IPS DF 6.9 (cell line): ENCODE results near the gene COPRS.

Experiments used
- DNase-seq: peaks from one replicate; pipeline ENCODE4 v3.0.0-alpha.2; 2013; ENCODE audit warnings: low read depth, low spot score
- H3K27ac ChIP-seq: one replicate; pipeline ENCODE4 v1.5.1; 2013; ENCODE audit warnings: low read length, control low read depth
- H3K27me3 ChIP-seq: 2 replicates; pipeline ENCODE4 v1.6.1; 2013; ENCODE audit warnings: mild to moderate bottlenecking, low read length; ENCODE audit not compliant: control insufficient read depth, insufficient read depth
- H3K36me3 ChIP-seq: 2 replicates; pipeline ENCODE4 v1.6.1; 2013; ENCODE audit warnings: low read length; ENCODE audit not compliant: control insufficient read depth, insufficient read depth
- H3K4me1 ChIP-seq: 2 replicates; pipeline ENCODE4 v1.6.1; 2013; ENCODE audit warnings: low read length; ENCODE audit not compliant: control insufficient read depth, insufficient read depth
- H3K4me3 ChIP-seq: 2 replicates; pipeline ENCODE4 v1.5.1; 2013; ENCODE audit warnings: mild to moderate bottlenecking, low read length
- H3K9me3 ChIP-seq: 2 replicates; pipeline ENCODE4 v1.6.1; 2013; ENCODE audit warnings: low read length, inconsistent platforms; ENCODE audit not compliant: control insufficient read depth, insufficient read depth
- WGBS: extraction: QIAGEN DNeasy Blood & Tissue Kit; methylation state at CpG from one replicate; pipeline ENCODE4 v1.1.7; 2013; ENCODE audit warnings: mixed read lengths, missing lambda C conversion rate; ENCODE audit not compliant: insufficient read length, insufficient coverage; 5-methylcytosine and 5-hydroxymethylcytosine counted together

COPRS gene, protein sequence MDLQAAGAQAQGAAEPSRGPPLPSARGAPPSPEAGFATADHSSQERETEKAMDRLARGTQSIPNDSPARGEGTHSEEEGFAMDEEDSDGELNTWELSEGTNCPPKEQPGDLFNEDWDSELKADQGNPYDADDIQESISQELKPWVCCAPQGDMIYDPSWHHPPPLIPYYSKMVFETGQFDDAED

DNA sequence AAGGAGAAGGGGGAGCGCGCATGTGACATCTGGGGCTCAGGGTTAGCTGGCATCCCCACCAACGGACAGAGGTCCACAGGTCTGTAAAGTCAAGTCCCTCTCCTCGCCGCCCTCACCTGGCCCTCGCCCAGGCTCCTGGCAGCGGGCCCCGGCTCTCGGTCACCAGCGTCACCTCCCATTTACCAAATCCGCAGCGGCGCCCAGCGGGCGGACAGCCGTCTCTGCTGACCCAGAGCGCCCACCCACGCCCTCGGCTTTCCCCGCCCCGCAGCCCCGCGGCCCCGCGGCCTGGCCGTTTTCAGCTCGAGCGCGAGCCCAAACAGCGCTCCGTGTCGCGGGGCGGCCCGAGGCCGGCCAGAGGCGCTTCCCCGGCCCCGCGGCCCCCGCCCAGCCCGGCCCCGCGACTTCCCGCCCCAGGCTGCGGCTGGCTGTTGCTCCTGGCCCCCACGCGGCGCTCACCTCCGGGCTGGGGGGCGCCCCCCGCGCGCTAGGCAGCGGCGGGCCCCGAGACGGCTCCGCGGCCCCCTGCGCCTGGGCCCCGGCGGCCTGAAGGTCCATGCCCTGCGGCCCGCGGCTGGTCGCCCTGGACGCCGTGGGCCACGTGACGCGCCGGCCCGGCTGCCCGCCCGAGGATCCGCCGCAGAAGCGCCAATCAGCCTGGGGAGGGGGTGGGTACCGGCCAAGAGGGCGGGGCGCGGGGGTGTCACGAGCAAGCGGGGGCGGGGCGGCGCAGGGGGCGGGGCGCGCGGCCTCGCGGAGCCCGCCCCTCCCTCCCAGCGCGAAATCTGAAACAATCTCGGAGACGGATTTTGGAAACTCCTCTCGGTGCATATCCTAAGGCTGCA lies at the start of gene COPRS:
Gene COPRS (minus strand): TSS at position 603 of the 845 bp plus-strand sequence. CDS start 45 bp downstream, at position 558.
- DNase-seq, result peak; percentile 37
- Histone ChIP-seq H3K4me1 (no peaks in the 10 kb centered on the region), H3K27me3 (no peaks in the 10 kb centered on the region), H3K36me3 (peaks cover 6% of the 10 kb centered on the region; the same call in 1 of the 2 replicates), H3K4me3 (peak within 1 kb of the TSS; percentile 81), H3K27ac (no peak within 1 kb of the TSS), H3K9me3 (no peaks in the 10 kb centered on the region)
- WGBS, result no CpG with 5 or more reads among the region's 100 CpGs

DNA sequence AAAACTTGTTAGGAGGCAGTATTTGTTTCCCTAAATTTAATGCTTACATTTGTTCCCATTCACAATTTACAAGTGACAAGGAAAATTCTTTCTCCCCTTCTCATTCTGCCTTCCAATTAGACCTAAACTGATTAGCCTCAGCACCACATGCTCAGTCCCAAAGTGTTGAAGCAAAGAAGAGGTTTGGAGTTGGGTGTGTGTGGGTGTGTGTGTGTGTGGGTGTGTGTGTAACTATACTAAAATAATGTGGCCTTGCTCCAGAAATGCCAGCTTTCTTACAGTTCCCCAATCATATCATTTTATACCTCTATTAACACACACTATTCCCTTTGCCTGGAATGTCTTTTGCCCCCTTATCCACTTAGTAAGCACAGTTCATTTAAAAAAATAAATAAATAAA lies 49.3 kb upstream of the COPRS start:
- DNase-seq, result no peak
- Histone ChIP-seq H3K9me3 (no peaks in the 10 kb centered on the region), H3K27me3 (no peaks in the 10 kb centered on the region), H3K27ac (no peak overlapping the region), H3K4me1 (no peaks in the 10 kb centered on the region), H3K36me3 (no peaks in the 10 kb centered on the region), H3K4me3 (no peak overlapping the region)

DNA sequence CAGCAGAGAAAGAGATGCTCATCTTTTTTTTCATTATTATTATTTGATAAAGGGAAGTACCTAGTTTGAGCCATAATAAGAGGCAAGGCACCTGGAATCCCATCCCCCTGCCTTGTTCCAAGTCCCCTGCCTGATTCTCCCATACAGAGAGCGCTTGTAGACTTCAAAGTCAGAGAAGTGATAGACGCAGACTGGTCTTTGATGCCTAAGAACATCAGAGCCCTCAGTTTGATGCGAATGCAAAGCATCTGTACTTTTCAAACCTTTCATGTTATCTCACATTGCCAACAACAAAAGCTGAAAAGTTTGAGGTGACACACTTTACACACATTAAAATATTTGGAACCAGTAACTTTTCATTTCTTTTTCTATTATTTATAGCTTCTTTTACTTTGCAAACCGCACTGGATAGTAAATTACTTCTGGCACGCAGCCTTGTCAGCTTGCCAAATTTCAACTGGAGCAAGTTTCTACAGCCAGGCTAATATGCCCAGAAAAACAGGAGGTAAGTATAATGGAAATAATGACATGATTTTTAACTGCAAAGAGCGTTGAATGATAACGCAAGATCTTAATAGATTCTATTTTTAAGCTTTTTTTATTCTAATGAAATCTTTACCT lies 48.4 kb upstream of the COPRS start:
- Histone ChIP-seq H3K9me3 (no peaks in the 10 kb centered on the region), H3K4me3 (no peak overlapping the region), H3K36me3 (no peaks in the 10 kb centered on the region), H3K4me1 (no peaks in the 10 kb centered on the region), H3K27ac (no peak overlapping the region), H3K27me3 (no peaks in the 10 kb centered on the region)
- no CpG with 5 or more reads among the region's 7 CpGs for WGBS
- no peak for DNase-seq

DNA sequence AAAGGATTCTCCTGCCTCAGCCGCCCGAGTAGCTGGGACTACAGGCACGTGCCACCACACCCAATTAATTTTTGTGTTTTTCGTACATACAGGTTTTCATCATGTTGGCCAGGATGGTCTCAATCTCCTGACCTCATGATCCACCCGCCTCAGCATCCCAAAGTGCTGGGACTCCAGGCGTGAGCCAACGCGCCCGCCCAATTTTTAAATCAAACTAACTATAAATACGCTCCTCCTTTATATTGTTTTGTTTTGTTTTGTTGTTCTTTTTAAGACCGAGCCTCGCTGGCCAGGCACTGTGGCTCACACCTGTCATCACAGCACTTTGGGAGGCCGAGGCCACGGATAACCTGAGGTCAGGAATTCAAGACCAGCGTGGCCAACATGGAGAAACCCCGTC lies 44.4 kb upstream of the COPRS start:
- no peak for DNase-seq
- no peaks in the 10 kb centered on the region for H3K27me3 ChIP-seq

DNA sequence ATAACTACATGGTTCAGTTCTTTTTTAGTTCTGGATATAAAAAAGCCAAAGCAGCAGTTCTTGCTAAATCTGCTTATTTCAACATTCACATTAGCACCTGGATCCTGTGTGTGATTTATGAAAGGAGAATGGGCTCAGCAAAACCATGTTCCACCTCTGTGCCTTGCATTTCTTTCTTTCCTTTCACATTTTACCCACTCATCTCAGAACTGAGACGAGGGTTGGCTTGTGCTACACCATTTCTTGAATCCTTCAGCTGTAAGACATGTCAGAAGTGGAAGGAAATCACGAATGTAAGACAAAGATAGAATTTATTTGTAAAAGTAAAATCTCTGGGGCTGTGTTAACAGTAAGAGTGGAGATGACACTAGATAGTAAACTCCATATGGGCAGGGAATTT lies 43.6 kb upstream of the COPRS start:
- H3K4me1 ChIP-seq, result no peaks in the 10 kb centered on the region
- no peak for DNase-seq
- H3K4me3 ChIP-seq, result no peak overlapping the region
- H3K27ac ChIP-seq, result no peak overlapping the region
- H3K36me3 ChIP-seq, result peaks cover 5% of the 10 kb centered on the region; the same call in 1 of the 2 replicates
- H3K27me3 ChIP-seq, result no peaks in the 10 kb centered on the region
- no peaks in the 10 kb centered on the region for H3K9me3 ChIP-seq
- no CpG with 5 or more reads among the region's 2 CpGs for WGBS

More for the DNA sequence above, 44.4 kb upstream of the COPRS start:
- peaks cover 5% of the 10 kb centered on the region; the same call in 1 of the 2 replicates for H3K36me3 ChIP-seq
- no CpG with 5 or more reads among the region's 16 CpGs for WGBS
- H3K4me3 ChIP-seq, result no peak overlapping the region
- no peaks in the 10 kb centered on the region for H3K4me1 ChIP-seq
- no peaks in the 10 kb centered on the region for H3K9me3 ChIP-seq
- H3K27ac ChIP-seq, result no peak overlapping the region

DNA sequence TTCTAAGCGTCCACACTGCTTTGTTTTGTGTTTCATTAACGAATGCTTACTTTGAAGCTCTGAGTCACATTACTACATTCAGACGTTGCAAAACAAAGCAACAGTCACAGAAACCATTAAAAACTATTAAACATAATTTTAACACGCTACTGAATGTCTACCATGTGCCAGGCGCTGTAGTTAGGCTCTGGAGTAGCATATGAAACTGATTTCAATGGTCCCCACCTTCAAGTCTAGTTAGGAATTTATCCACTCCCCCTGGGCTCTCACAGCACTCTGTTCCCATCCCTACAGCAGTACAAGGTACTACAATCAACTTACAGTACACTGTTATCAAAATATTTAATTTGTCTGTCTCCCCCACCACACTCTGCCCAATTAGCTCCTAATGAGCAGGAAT lies 41.8 kb upstream of the COPRS start:
- Histone ChIP-seq H3K27ac (no peak overlapping the region), H3K27me3 (no peaks in the 10 kb centered on the region), H3K4me3 (peak overlapping the region; percentile 93), H3K36me3 (peaks cover 5% of the 10 kb centered on the region), H3K4me1 (no peaks in the 10 kb centered on the region), H3K9me3 (no peaks in the 10 kb centered on the region)
- no CpG with 5 or more reads among the region's 5 CpGs for WGBS
- DNase-seq, result no peak

DNA sequence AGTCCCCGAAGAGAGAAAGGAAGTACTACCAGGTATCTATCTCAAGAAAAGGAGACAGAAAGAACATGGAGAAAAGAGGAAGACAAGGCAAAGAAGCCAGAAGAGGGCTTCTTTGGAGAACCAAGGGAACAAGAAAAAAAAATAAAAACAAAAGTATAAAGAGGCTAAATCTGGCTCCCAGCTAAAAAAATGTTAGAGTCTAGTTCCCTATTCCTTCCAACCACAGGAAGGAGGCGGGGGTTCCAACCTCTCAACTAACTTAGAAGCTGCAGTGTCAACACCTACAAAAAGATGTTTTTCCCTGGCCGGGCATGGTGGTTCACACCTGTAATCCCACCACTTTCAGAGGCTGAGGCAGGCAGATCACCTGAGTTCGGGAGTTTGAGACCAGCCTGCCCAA lies 29.1 kb upstream of the COPRS start:
- peaks cover 18% of the 10 kb centered on the region; the same call in 1 of the 2 replicates for H3K36me3 ChIP-seq
- no peak for DNase-seq
- H3K27me3 ChIP-seq, result no peaks in the 10 kb centered on the region
- H3K4me3 ChIP-seq, result no peak overlapping the region
- no CpG with 5 or more reads among the region's 4 CpGs for WGBS
- H3K9me3 ChIP-seq, result no peaks in the 10 kb centered on the region
- H3K4me1 ChIP-seq, result no peaks in the 10 kb centered on the region
- H3K27ac ChIP-seq, result no peak overlapping the region

DNA sequence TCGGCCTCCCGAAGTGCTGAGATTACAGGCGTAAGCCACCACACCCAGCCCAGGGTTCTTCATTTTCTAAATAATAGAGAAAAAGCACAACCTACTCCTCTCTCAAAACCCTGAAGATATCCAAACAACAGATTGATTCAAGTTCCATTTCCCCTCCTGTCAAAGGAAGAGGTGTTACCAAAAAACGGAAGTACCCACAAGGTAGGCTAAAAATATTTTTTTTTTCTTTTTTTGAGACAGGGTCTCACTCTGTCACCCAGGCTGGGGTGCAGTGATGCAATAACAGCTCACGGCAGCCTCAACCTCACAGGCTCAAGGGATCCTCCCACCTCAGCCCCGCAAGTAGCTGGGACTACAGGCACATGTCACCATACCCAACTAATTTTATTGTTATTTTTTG lies 23.5 kb upstream of the COPRS start:
- Histone ChIP-seq H3K4me1 (no peaks in the 10 kb centered on the region), H3K27ac (no peak overlapping the region), H3K36me3 (peaks cover 23% of the 10 kb centered on the region; the same call in 1 of the 2 replicates), H3K9me3 (no peaks in the 10 kb centered on the region), H3K27me3 (no peaks in the 10 kb centered on the region), H3K4me3 (no peak overlapping the region)
- WGBS, result no CpG with 5 or more reads among the region's 6 CpGs
- no peak for DNase-seq

DNA sequence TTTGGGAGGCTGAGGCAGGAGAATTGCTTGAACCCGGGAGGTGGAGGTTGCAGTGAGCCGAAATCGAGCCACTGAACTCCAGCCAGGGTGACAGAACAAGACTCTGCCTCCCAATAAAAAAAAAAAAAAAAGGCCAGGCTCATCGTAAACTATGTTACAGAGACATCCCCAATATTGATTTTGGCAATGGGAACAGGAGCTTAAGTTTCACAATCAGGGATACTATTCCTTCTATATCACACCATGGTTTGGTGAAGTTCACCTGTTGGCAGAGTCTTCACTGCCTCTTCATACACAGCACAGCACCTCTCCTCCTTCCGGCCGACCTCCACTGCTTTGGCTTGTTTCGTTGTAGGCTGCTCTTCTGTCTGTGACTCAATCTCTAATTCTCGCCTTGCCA lies 21.3 kb upstream of the COPRS start:
- no peak for DNase-seq
- H3K9me3 ChIP-seq, result no peaks in the 10 kb centered on the region
- H3K27ac ChIP-seq, result no peak overlapping the region
- no CpG with 5 or more reads among the region's 8 CpGs for WGBS
- no peaks in the 10 kb centered on the region for H3K27me3 ChIP-seq
- H3K4me1 ChIP-seq, result no peaks in the 10 kb centered on the region
- H3K4me3 ChIP-seq, result no peak overlapping the region
- H3K36me3 ChIP-seq, result peaks cover 19% of the 10 kb centered on the region; the same call in 1 of the 2 replicates

DNA sequence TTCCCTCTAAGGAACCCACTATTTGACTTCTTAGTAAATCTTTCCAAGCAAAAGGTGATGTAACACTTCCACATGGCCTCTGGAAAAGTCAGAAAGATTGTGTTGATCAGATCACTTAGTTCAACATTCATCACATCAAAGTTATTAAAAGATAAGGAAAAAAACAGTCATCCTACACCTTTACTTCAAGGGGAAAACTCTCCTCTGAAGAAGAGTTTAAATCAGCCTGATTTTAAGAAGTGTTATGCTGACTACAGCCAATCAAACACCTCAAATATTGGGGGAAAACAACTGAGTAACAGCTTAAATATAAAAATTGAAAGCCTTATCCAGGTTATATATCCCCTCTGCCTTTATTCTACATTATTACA lies 19.6 kb upstream of the COPRS start:
- Histone ChIP-seq H3K4me3 (no peak overlapping the region), H3K36me3 (peaks cover 26% of the 10 kb centered on the region; the same call in 1 of the 2 replicates), H3K4me1 (no peaks in the 10 kb centered on the region), H3K9me3 (no peaks in the 10 kb centered on the region), H3K27ac (no peak overlapping the region), H3K27me3 (no peaks in the 10 kb centered on the region)
- DNase-seq, result no peak
